Upper lobe of left lung (tissue), 6 donors: ENCODE measurements around the gene SMIM36. TPM values are rescaled to one million over a fixed set of nuclear protein-coding genes. Genes with fewer than 3 reads are reported as not detected.

Experiments used
- small RNA-seq, 4 donors: library from RNA; depleted of rRNA; stranded (forward); fragments of <200 nt; gene quantifications; one replicate each; pipeline ENCODE3, GENCODE V24; 2016
- total RNA-seq, 6 donors: library from RNA; depleted of rRNA in 4 of 6; stranded (reverse); fragments of >200 nt in 4 of 6; gene quantifications; one replicate each; pipeline versions ENCODE4 v1.1.0 to v1.2.1, GENCODE V29; 2016 to 2021
- donor health status: DM: no; HTN: no; CAD: no; lungs with moderate emphysema.
- donor health status: DM: no; HTN: yes; CAD: no; lungs with severe emphysema.

Gene SMIM36
- total RNA-seq, 6 donors from 2014 or later, result not detected

Small RNA genes within 50 kb of the gene (small RNA-seq; reads per million reads assigned to genes)
- gene RNU6-1249P, result 0 reads per million in 4 donors

Other genes starting within 250 kb of the SMIM36 start
- 10 to 100 TPM; 19.9 to 45.1 (median 26.1) TPM for gene HLF, start 246.5 kb downstream of the SMIM36 start, total RNA-seq
- gene MMD, start 89.6 kb downstream of the SMIM36 start, total RNA-seq, result 10 to 100 TPM; 13.5 to 26.7 (median 19.0) TPM
- gene TMEM100, start 211.4 kb upstream of the SMIM36 start, total RNA-seq, result 100 to 1,000 TPM in 5 of 6 donors, 10 to 100 TPM in 1; 89.1 to 195 (median 142) TPM
- 10 to 100 TPM; 13.6 to 28.3 (median 21.9) TPM for gene PCTP, start 239.6 kb upstream of the SMIM36 start, total RNA-seq